GM19238 (cell line): ENCODE data around the gene MPST.
"Not testable (repeated sequence)": the region's sequence is repeated elsewhere in the genome, so short reads cannot be mapped to it uniquely, and the experiment has no call there.

Source experiments
- DNase-seq: peaks from one replicate; pipeline ENCODE4 v3.0.0; 2011; ENCODE audit warnings: low spot score; ENCODE audit not compliant: insufficient read length

MPST gene

DNA sequence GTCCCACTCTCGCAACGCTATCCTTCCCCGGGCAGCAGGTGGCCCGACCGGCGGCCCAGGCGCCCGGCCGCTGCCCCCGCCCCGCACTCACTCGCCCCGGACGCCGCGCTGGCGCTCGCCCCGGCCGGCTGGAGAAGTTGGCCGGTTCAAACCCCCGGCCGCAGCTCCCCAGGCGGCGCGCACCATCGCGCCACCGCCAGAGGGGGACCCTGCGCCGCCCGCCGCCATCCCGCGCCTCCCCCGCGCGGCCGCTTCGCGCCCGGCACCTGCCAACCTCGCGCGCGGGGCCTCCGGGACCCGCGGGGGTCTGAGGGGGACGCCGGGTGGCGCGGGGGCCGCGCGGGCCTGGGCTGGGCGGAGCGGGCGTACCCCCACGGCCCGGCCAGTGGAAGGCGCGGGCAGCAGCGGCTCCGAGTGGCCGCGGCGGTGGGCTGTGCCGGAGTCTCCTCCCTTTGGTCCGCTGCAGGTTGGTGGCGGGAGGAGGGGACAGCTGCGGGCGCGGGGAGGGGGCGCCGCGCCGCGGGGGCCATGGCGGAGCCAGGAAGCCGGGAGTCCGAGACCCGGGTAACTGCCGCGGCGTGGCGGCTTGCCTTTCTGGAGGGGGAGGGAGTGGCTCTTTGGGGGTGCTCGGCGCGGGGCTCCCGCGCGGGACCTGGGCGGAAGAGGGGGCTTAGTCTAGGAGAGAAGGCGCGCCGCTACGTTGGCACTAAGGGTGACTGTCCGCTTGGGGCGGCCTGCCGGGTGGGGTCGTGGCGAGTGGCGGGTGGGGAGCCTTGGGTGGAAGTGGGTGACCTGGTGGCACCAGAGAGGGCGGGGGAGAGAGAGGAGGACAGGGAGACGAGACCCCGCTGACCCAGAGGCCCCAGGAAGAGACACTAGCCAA, at the start of gene MPST, which contains the start of gene TST:
MPST (plus strand) TSS at position 434 of the 883 bp plus-strand sequence; CDS start at position 529, 95 bp downstream.
TST (minus strand) TSS at position 139 of the 883 bp plus-strand sequence. CDS start 715 bp downstream, outside the sequence.
- peak; percentile 80 for DNase-seq

DNA sequence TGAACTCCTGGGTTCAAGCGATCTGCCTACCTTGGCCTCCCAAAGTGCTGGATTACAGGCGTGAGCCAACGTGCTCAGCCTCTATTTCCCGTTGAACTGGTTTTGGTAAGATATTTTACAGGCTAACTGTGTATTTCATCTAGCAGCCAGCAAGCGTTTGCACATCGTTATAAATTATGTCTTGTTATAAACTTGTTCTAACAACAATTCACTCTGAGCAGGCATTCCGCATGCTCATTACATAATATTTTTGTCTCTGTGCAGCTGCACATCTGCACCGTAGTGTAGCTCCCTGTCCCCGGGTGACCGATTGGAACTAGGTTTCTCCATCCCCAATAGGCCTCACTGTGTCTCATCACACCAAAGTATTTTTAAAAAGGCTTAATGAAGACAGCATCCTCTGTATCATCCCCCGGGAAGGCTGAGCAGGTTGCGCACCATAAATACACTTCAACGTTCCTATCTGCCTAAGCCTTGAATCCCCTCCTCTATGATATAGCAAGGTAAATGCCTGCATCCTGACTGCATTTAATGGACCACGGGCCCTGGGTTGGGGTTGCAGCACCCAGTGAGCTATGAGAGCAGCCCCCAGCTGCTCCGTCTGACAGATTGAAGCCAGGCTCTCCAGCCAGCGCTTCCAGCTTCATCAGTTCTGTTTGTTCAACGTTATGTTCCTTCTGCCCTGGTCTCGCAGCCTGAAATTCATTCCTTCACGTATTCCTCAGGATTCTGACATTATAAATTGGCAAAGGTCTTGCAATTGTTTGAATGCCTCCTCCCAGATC, 48.0 kb upstream of the MPST start:
- DNase-seq, result no peak

GRCh38 chr22:36976606-36977005, 42.9 kb upstream of the MPST start:
- no peak for DNase-seq

DNA sequence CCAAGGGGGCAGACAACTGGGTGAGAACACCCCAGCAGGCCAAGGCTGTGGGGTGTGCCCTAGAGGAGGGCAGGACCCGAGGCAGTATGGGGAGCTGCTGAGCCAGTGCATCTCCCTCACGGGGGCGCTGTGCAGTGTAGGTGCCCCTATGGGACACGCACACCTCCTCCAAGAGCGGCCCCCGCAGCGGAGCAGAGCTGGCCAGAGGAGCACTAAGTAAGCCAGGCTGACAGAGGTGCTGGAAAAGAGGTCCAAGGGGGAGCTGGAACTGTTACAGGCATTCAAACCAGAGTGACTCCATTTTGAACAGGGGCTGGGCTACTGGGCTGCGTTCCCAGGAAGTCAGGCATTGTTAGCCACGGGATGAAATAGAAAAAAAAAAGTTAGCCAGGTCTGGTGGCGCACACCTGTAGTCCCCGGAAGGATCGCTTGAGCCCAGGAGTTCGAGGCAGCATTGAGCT, 42.1 kb upstream of the MPST start:
- peak; percentile 50 for DNase-seq

- peak; percentile 90 for DNase-seq
Observed at GRCh38 chr22:36977947-36978660, 41.4 kb upstream of the MPST start.

DNA sequence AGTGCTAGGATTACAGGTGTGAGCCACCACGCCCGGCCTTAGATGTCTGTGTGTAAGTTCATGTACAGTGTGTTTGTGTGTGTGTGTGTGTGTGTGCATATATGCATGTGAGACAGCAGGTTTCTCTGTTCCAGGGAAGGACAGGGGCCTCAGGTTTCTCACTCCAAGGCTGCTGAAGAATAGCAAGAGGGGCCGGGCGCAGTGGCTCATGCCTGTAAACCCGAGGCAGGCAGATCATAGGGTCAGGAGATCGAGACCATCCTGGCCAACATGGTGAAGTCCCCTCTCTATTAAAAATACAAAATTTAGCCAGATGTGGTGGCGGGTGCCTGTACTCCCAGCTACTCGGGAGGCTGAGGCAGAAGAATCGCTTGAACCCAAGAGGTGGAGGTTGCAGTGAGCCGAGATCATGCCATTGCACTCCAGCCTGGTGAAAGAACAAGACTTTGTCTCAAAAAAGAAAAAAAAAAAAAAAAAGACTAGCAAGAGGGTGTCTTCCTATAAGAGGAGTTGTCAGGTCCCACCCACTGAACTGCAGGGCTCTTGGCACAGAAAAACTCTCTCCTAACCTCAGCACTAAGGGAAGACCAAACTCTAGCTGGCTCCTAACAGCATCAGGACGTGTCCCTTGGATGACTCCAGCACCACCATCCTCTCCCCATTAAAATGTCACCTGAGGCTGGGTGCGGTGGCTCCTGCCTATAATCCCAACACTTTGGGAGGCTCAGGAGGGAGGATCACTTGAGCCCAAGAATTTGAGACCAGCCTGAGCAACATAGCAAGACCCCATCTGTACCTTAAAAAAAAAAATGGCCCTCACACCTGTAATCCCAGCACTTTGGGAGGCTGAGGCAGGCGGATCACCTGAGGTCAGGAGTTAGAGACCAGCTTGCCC, 40.3 kb upstream of the MPST start:
- no peak for DNase-seq

GRCh38 chr22:36981247-36981775, 38.2 kb upstream of the MPST start:
- DNase-seq, result no peak

DNA sequence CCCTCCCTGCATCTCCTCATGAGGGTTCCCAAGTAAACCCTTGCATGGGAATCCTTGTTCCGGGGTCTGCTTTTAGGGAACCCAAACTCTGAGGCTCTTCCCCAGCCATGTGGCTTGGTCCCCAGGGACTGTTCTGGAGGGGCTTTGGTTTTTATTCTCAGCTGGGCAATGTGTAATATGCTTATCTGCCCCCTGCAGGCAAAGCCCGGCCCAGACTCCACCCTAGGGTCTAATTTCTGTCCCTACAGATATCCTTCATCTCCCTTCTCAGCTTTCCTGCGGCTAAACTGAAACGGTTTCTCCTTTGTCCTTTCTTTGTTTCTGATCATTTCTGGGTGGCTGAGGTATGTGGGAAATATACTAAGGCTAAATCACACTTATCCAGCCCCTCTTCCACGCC, 37.4 kb upstream of the MPST start:
- DNase-seq, result no peak

GRCh38 chr22:36985211-36985889, 34.2 kb upstream of the MPST start:
- no peak for DNase-seq

GRCh38 chr22:36986242-36986821, 33.2 kb upstream of the MPST start:
- no peak for DNase-seq

GRCh38 chr22:36988075-36988832, 31.3 kb upstream of the MPST start:
- DNase-seq, result no peak

DNA sequence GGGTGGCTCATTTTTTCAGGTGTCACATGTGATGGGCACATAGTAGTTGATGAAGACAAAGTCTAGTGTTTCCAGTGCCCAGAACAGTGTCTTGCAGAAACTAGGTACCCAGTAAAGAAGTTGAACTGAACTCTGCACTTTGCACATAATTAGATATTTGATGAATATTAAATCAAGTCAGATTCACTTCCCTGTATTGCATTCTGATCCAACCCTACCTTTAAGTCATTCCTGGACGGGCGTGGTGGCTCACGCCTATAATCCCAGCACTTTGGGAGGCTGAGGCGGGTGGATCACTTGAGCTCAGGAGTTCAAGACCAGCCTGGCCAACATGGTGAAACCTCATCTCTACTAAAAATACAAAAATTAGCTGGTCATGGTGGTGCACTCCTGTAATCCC, 30.5 kb upstream of the MPST start:
- DNase-seq, result not testable (repeated sequence)

DNA sequence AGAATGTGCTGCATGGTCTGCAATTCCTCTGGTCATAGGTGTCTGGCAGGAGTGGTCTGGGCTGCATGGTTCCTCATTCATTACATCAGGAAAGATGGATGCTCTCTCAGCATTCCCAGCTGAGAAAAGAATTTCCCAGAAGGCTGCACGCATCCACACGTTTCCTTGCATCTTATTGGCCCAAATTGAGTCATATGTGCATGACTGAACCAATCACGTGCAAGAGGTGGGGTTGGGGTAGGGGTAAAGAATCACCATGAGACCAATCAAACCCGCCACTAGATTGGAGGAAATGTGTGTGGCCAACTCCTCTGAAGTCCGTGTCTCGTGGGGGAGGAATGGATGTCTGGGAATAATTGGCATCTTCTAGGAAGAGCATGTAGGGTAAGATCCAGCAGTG, 29.1 kb upstream of the MPST start:
- DNase-seq, result no peak

- no peak for DNase-seq
Observed at GRCh38 chr22:36991206-36991605, 28.3 kb upstream of the MPST start.

DNA sequence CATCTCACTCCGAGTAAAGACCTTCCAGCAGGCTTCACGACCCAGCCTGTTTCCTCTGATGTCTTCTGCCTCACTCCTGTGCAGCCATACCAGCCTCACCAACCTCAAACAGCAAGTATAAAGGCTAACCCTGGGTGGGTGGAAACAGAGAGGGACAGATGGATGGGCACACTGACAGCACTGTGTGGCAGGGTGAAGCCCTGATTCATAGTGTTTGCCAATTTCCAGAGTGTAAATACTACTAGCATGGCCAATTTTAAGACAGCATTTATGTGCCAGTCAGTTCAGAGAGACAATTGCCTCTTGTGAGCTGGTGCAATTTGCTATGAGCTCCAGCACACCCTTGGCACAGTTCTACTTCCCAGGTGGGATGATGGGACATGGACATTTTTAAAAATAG, 21.8 kb upstream of the MPST start:
- DNase-seq, result no peak

DNA sequence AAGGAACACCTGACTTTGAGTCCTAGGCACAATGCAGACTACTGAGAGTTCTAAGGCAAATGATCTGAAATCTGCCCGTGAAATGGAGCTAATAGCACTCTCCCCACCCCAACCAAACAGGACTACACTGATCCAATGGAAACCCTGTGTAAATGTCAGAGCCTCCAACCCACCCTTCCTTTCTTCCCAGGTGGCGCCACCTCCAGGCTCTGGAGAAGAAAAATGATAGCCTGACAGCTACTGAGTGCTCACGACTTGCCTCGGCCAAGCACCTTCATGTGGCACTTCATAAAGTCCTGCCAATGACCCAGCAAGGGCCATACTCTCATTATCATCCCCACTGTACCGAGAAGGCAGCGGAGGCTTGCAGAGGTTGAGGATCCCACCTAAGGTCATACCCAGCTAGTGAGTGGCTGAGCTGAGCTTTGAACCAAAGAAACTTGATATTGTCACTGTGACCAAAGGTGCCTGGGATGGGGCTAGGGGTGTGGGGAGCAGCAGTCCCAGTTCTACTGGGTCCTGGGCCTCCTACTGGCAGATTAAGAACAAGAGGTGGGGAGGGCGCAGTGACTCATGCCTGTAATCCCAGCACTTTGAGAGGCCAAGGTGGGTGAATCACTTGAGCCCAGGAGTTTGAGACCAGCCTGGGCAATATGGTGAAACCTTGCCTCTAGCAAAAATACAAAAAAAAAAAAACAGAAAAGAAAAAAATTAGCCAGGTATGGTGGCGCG, 20.8 kb upstream of the MPST start:
- no peak for DNase-seq

- no peak for DNase-seq
Observed at GRCh38 chr22:36999463-36999862, 20.1 kb upstream of the MPST start.
